ENCODE measurements around the gene EML6. TPM values are rescaled to one million over a fixed set of nuclear protein-coding genes. Genes with fewer than 3 reads are reported as not detected.

The EML6 gene
- total and polyA plus RNA-seq, 2 donors (not counting 1 experiment from before 2014, with no cell fraction given): 0.34 to 1.3 TPM

GRCh38 chr2:54960164-54960563 is 236.7 kb downstream of the EML6 start:
- no peak overlapping the region for H3K9ac ChIP-seq (ENCODE audit: insufficient read depth, low read length)
- no peak for DNase-seq (ENCODE audit: low read depth in 2 of 2)
- no peaks in the 10 kb centered on the region for H3K4me1 ChIP-seq (ENCODE audit: control insufficient read depth, extremely low read depth, insufficient read depth, low read length)
- no peak for TF ChIP-seq EZH2 (IDR thresholded peaks at IDR 0.05; ENCODE audit: low read length, missing control alignments)
- TF ChIP-seq CTCF (conservative IDR thresholded peaks at IDR 0.05 in 1 of 2, IDR thresholded peaks at IDR 0.05 in 1 of 2; ENCODE audit: low read depth in 1 of 2, low read length in 2 of 2): no peak
- no peaks in the 10 kb centered on the region for H3K27me3 ChIP-seq (ENCODE audit: control insufficient read depth, insufficient read depth, low read length)
- no peak overlapping the region for H3K27ac ChIP-seq (ENCODE audit: insufficient read depth, low read length)
- no peak overlapping the region for H2AFZ ChIP-seq (ENCODE audit: low read length)
- no peaks in the 10 kb centered on the region for H3K36me3 ChIP-seq (ENCODE audit: control insufficient read depth, insufficient read depth, low read length)
- H3K4me2 ChIP-seq (ENCODE audit: extremely low read depth, insufficient read depth, low read length): no peak overlapping the region
- no peaks in the 10 kb centered on the region for H3K9me3 ChIP-seq (ENCODE audit: control insufficient read depth, insufficient read depth, low read depth, low read length)
- no peak overlapping the region for H3K4me3 ChIP-seq (replicated peaks in 1 of 4; ENCODE audit: control extremely low read depth in 1 of 4, insufficient read depth in 1 of 4, low read depth in 3 of 4, low read length in 4 of 4)
- no peaks in the 10 kb centered on the region for H3K79me2 ChIP-seq (ENCODE audit: control insufficient read depth, insufficient read depth, low read length)
- no peaks in the 10 kb centered on the region for H4K20me1 ChIP-seq (ENCODE audit: control insufficient read depth, extremely low read depth, insufficient read depth, low read length)

- Histone ChIP-seq H4K20me1 (ENCODE audit: control insufficient read depth, extremely low read depth, insufficient read depth, low read length) (no peaks in the 10 kb centered on the region), H3K9me3 (ENCODE audit: control insufficient read depth, insufficient read depth, low read depth, low read length) (no peaks in the 10 kb centered on the region), H3K4me3 (replicated peaks in 1 of 4; ENCODE audit: control extremely low read depth in 1 of 4, insufficient read depth in 1 of 4, low read depth in 3 of 4, low read length in 4 of 4) (no peak overlapping the region), H3K27ac (ENCODE audit: insufficient read depth, low read length) (no peak overlapping the region), H3K9ac (ENCODE audit: insufficient read depth, low read length) (no peak overlapping the region), H3K4me1 (ENCODE audit: control insufficient read depth, extremely low read depth, insufficient read depth, low read length) (no peaks in the 10 kb centered on the region), H3K4me2 (ENCODE audit: extremely low read depth, insufficient read depth, low read length) (no peak overlapping the region), H3K36me3 (ENCODE audit: control insufficient read depth, insufficient read depth, low read length) (no peaks in the 10 kb centered on the region), H2AFZ (ENCODE audit: low read length) (no peak overlapping the region), H3K27me3 (ENCODE audit: control insufficient read depth, insufficient read depth, low read length) (no peaks in the 10 kb centered on the region), H3K79me2 (ENCODE audit: control insufficient read depth, insufficient read depth, low read length) (no peaks in the 10 kb centered on the region)
- DNase-seq (ENCODE audit: low read depth in 2 of 2): no peak
- TF ChIP-seq EZH2 (IDR thresholded peaks at IDR 0.05; ENCODE audit: low read length, missing control alignments) (no peak), CTCF (conservative IDR thresholded peaks at IDR 0.05 in 1 of 2, IDR thresholded peaks at IDR 0.05 in 1 of 2; ENCODE audit: low read depth in 1 of 2, low read length in 2 of 2) (no peak)
These were observed 239.0 kb downstream of the EML6 start for GRCh38 chr2:54962511-54962910.

- Histone ChIP-seq H3K4me2 (ENCODE audit: extremely low read depth, insufficient read depth, low read length) (no peak overlapping the region), H3K79me2 (ENCODE audit: control insufficient read depth, insufficient read depth, low read length) (no peaks in the 10 kb centered on the region), H3K36me3 (ENCODE audit: control insufficient read depth, insufficient read depth, low read length) (peaks cover 2% of the 10 kb centered on the region), H3K4me1 (ENCODE audit: control insufficient read depth, extremely low read depth, insufficient read depth, low read length) (no peaks in the 10 kb centered on the region), H3K9me3 (ENCODE audit: control insufficient read depth, insufficient read depth, low read depth, low read length) (no peaks in the 10 kb centered on the region), H2AFZ (ENCODE audit: low read length) (no peak overlapping the region), H3K27me3 (ENCODE audit: control insufficient read depth, insufficient read depth, low read length) (no peaks in the 10 kb centered on the region), H4K20me1 (ENCODE audit: control insufficient read depth, extremely low read depth, insufficient read depth, low read length) (no peaks in the 10 kb centered on the region), H3K4me3 (replicated peaks in 1 of 4; ENCODE audit: control extremely low read depth in 1 of 4, insufficient read depth in 1 of 4, low read depth in 3 of 4, low read length in 4 of 4) (no peak overlapping the region), H3K9ac (ENCODE audit: insufficient read depth, low read length) (no peak overlapping the region), H3K27ac (ENCODE audit: insufficient read depth, low read length) (no peak overlapping the region)
- TF ChIP-seq CTCF (conservative IDR thresholded peaks at IDR 0.05 in 1 of 2, IDR thresholded peaks at IDR 0.05 in 1 of 2; ENCODE audit: low read depth in 1 of 2, low read length in 2 of 2) (no peak), EZH2 (IDR thresholded peaks at IDR 0.05; ENCODE audit: low read length, missing control alignments) (no peak)
- DNase-seq (ENCODE audit: low read depth in 2 of 2): no peak
These were observed 239.5 kb downstream of the EML6 start for GRCh38 chr2:54962935-54963440.

Data from fibroblast of lung (primary cell).